LoVo (cell line): ENCODE results near the gene NEDD4L.
"Not testable (repeated sequence)": the region's sequence is repeated elsewhere in the genome, so short reads cannot be mapped to it uniquely, and the experiment has no call there.

Experiments
- DNase-seq: peaks from one replicate; pipeline ENCODE4 v3.0.0-alpha.2; 2016; ENCODE audit warnings: low spot score

The NEDD4L gene

DNA sequence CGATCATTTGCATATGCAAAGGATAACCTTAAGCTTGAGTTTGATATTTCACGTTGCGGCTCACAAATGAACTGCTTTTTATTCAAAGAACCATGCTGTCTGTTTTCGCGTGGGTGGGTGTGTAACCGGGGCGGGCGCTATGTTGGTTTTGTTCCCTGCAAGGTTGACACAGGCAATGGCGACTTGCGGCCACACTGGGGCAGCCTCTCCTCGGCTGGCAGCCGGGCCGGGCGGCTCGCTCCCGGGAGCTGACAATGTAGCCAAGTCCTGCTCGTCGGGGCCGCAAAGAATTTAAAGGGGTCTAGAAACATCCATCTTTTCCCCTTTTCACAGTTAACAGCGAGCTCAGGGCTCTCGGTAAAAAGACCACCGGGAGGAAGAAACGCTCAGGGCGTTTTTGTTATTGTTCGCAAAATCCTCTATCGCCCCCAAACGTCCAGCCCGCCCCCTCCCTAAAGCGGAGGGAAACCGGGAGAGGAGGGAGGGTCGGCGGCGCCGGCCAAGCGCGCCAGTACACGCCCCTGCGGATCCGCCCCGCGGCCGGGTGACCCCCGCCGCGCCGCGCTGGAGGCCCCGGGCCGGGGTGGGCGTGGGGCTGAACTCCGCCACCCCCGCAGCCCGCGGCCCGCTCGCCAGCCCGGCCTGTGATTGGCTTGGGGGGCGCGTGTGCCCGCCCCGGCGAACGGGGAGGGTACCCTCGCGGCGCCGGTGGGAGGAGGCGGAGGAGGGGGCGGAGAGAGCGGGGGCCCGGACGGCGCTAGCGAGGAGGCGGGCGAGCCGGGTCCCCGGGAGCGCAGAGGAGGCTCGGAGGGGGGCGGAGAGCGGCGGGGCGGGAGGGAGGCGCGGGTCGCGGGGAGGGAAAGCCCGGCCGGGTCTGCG, at the start of gene NEDD4L:
NEDD4L (plus strand) TSS at position 736 of the 879 bp plus-strand sequence. CDS start 435 bp downstream, outside the sequence.
- DNase-seq = peak; percentile 88

DNA sequence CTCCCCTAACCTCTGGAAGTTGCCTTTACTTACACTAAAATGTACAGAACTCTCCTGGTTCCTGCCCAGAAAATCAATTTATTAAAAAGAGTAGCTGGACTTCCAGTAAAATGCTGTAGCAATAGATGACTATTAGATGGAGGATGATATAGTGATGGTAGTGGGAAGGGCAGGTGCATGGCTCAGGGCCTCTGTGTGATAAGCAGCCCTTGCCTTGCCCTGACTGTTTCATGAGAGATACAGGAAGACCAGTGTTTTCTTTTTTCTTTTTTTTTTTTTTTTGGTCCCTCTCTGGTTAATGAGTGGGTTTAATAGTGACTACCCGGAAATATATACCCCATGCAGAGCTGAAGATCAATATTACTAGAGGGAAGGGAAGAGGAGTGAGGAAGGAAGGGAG, 48.7 kb upstream of the NEDD4L start:
- DNase-seq = no peak

DNA sequence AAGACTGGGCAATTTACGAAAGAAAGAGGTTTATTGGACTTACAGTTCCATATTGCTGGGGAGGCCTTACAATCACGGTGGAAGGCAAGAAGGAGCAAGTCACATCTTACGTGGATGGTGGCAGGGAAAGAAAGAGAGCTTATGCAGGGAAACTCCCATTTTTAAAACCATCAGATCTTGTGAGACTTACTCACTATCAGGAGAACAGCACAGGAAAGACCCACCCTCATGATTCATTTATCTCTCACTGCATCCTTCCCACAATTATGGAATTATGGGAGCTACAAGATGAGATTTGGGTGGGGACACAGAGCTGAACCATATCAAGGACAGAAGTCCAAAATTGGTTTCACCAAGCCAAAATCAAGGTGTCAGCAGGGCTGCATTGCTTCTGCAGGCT, 47.1 kb upstream of the NEDD4L start:
- DNase-seq = not testable (repeated sequence)

DNA sequence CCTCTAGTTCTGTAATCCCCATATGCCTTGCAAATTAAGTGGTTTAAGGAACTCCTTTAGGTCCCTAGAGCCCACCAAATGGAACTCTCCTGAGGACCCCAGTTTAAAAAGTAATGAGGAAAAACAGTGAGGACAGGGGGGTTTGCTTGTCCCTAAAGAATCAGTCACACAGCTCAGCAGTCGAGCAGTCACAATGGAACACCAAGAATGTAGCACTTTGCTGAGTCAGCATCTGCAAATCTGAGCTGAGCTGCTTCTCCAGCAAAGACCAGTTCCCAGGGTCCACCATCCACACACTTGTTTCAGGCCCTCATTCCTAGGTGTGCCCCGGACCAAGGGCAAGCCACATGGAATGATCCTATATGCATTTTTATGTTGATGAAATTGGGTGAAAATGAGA, 46.2 kb upstream of the NEDD4L start:
- DNase-seq = no peak

DNA sequence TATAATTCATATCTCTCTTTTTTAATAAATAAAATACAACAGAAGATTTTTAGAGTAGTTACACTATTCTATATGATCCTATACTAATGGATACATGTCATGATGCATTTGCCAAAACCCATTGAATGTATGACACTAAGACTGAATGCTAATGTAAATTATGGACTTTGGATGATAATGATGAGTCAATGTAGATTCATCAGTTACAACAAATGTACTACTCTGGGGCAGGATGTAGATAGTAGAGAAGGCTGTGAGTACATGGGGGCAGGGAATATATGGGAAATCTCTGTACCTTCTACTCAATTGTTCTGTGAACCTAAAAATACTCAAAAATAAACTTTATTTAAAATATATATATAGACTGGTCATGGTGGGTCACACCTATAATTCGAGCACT, 45.6 kb upstream of the NEDD4L start:
- no peak for DNase-seq

DNA sequence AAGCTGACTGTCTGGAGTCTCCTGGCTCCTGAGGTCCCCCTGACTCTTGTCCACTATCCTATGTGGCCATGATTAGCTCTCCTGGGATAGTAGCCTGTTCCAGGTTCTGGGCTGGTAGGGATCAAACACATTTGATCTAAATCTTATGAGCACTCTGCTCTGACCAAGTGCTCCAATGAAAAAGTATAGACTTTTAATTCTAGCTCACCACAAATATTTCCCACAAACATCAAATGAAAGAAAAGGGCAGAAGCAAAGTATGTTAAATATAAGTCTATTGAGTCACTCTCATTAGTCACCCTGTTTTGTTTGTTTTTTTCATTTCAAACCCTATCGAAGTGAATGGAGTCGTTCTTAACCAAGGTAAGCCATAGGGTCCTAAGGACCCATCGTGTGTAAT, 39.7 kb upstream of the NEDD4L start:
- DNase-seq = peak; percentile 54

DNA sequence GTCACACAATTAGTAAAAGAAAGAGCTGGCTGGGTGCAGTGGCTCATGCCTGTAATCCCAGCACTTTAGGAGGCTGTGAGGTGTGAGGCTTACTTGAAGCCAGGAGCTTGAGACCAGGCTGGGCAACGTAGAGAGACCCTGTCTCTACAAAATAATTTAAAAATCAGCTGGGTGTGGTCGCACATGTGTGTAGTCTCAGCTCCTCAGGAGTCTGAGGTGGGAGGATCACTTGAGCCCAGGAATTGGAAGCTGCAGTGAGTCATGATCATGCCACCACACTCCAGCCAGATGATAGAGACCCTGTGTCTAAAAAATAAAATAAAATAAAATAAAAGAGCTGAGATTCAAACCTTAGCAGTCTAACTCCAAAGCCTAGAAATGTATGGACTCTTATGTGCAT, 39.0 kb upstream of the NEDD4L start:
- no peak for DNase-seq

DNA sequence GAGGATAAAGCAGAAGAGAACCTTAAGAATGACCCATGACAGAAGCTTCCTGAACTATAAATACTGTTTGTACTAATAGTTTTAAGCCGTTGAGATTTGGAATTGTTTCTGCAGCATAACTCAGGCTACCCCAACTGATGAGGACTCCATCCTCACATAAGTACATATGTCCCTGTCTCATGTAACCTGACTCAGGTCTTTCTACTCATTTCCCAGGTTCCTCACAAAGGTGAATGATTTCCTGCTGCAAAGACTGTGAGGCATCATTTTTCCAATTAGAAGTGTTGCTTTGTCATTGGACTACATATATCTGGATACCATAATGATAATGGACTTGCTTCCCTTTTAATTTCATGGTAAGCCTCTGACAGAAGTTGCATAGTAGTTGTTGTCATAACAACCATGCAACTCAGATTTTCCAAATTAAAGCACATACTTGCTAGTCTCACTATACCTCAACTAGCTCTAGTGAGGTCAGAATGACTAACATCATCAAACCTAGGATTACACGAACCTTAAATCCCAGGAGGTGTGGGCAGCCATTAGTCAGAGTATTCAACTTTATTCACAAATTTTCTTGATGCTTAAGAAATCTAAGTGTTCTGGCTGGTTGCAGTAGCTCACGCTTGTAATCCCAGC, 38.0 kb upstream of the NEDD4L start:
- DNase-seq = no peak

DNA sequence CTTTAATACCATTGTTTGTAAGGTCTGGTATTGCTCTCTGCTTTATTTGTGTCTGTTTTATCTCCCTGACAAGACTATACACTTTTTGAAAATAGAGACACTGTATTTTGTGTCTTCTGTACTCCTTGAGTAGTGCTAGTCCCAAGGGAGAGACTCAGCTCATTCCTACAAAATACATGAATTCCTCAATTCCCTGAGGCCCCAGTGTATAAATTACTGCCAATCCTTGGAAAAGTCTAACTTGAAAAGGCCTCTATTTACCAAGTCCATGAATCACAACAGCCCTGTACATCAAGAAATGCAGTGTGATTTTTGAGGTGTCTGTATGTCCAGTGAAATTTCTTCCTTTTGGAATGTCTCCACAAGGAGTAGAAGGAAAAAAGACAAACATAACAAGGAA, 34.9 kb upstream of the NEDD4L start:
- DNase-seq = no peak

DNA sequence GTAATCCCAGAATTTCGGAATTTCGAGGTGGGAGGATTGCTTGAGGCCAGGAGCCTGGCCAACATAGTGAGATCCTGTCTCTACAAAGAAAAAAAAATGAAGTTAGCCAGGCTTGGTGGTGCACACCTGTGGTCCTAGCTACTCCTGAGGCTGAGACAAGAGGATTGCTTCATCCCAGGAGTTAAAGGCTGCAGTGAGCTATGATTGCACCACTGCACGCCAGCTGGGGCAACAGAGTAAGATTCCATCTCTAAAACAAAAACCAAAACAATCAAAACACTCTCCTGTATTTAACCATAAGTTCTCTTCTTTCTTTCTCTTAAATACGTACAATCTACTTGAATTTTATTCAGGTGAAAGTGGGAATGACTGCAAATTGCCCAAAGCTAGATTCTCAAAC, 33.8 kb upstream of the NEDD4L start:
- DNase-seq = no peak

DNA sequence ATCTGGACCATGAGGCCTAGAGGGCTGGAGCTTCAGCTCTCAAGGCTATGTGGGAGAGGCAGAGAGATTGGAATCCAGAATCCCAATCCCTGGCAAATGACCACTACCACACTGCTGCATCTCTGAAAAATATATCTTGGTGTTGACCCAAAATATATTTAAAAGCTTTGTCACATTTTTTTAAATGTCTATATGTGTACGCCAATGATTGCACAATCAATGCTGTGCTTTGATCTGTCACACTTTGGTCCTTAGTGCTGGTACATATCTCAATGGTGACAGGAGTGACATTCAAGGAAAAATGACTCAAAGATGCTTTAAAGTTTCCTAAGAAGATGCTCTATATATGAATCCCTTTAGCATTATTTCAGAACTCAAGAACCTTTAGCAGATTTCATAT, 31.7 kb upstream of the NEDD4L start:
- DNase-seq = no peak

DNA sequence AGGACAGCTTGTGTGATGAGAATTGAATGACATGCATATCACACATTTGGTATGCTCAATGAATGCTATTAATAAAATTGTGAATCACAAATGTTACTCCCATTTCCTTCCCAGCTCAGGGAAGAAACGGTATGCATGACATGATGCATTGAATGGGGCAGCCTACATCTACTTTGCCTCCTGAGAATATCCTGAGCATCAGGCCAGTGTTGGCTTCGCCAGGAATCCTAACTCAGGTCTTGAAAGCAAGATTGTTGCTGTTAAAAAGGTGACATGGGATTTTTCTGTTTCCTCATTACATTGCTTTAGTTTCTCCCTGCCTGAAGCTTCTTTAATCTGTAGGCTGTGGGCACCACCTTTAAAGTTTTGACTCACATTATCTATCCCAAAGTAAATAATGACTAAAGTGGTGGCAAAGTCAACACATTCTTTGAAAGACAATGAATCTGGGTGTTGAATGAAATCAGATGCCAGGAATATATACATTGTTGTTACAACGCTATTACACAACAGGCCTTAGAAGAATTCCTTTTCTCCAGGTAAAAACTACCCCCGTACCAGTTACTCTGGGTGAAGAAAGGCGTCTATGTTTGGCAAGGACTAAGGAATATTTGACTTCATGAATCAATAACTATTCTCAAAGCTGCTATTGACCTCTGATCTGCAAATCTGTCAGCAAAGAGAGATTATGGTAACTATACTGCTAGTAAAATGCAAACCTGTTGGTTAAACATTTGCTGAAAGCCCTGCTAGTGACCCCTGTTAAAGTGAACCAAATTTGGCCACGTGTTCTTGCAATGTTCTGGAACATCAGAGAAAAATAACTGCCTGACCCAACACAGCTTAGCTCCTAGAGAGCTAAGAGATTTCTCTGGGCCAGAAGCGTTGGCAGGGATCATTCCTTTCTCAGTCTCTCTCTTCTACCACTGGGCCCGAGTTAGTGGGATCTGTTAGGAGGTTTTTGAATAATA, 30.5 kb upstream of the NEDD4L start:
- DNase-seq = peak; percentile 73

DNA sequence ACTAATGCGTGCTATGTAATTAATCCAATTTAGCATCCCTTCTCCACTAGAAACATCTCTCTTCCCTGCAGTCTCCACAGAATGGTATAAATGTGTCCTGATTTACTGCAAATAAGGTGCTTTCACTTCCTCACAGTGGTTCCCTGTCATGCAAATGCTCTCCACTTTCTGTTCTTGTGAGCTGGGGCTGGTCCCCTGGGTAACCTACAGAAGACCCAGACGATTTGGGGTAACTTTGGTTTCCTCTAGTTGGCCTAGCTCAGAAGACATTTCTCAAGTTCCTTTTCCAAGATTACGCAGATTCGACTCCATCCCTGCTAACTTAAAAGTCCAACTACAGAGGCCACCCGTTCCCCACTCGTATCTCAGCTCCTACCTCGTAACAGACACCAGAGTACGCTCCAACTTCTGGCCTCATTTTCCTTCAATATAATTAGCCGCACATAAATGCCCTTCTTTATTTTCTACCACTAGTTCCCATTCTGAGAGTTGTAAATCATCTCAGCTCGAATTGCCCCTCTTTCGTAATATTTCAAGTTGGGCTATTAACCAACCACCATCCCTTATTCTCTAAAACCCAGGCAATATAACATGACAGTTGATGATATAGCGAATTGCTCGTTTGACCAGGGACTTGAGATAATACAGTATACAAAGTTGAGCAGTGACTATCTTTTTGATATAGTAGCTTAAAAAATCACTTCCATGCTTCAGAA, 28.8 kb upstream of the NEDD4L start:
- DNase-seq = no peak

DNA sequence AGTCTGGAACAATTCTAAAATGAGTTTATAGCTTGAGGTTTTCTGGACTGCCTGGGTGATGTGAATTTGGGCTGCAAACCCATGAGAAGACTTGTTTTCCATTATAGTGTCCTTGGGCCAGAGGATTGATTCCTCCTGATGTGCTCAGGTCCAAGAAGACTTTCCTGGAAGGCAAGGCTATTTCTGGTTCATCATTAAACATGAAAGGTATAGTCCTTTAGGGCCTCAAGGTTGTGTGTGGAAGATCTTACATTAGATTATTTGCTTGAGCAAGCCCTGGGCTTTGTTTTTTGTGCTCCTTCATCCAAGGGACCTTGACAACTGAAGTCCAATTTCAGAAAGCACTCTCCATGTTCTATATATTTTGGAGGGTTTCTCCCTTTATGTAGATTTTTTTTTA, 26.8 kb upstream of the NEDD4L start:
- DNase-seq = no peak

DNA sequence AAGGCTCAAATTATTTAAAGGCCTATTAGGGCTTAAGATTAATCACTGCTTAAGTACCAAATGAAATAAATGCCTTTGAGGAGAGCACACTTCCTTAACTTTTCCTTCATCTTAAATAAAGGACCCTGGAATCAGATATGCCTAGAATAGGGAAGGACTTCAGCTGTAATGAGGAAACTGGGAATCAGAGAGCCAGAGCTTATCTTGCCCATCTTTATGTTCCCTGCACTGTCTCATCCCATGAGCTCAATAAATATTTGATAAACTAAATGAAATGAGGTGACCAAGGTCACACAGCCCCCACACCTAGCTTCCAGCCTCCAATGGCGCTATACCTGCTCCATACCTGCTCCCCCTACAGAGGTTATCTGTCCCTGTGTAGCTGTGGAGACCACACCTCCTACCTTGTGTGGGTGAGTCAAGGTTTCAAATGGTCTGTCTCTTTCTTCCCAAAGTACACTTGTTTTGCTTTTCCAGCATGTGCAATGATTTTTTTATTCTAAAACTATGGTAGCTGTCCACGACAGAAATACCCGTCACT, 23.4 kb upstream of the NEDD4L start:
- DNase-seq = no peak

DNA sequence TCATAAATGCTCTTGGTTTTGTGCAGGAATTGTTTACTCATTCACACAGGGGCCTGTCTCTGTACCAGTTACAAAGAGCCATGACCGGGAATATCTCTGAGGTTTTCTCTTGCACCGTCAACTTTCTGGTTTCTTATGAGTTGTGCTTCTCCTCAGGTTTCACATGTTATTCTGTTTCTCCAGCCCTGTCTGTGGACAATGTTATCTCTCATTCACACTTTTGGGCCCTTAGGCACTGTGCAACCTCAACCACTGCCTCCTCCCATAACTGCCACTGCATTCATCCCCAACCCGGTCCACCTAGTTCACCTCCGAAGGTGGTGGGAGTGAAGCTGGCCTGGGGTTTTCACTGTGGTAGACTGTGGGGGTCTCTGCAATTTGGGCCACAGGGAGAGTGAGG, 22.5 kb upstream of the NEDD4L start:
- no peak for DNase-seq

DNA sequence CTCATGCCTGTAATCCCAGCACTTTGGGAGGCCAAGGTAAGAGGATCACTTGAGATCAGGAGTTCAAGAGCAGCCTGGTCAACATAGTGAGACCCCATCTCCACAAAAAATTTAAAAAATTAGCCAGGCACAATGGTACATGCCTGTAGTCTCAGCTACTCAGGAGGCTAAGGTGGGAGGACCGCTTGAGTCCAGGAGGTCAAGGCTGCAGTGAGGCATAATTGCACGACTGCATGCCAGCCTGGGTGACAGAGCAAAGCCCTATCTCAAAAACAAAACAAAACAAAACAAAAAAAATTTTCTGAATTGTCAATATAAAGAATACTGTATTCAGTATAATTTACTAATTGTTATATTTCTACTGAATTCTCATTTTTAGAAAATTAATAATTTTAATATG, 20.9 kb upstream of the NEDD4L start:
- no peak for DNase-seq

DNA sequence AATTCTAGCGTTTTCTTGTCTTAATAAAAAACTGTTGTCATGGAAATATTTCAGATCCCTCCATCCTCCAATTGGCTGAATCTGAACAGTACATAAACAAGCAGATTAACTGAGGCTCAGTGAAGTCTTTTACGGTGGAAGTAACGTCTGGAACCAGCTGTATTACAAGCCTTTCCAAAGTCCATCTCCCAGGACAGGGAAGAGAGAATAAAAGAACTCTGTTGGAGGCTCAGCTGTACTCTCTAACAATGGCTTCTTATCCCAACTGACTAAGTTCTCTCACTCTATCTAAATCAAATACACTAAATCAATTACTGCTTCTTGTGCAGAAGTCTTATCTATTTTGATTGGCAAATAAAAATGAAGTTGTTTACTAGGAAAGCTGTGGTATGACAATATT, 19.9 kb upstream of the NEDD4L start:
- no peak for DNase-seq

DNA sequence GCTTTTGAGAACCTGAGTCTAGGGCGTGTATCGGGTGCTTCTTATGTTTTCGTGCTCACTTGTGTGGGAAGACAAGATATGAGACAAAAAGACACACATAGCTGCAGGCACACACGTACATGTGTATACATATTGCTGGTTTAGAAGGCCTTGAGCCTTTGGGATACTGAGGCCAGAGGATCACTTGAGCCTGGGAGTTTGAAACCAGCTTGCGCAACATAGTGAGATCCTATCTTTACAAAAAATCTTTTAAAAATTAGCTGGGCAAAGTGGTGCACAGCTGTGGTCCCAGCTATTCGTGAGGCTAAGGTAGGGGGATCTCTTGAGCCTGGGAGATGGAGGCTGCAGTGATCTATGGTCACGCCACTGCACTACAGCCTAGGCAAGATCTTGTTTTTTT, 18.8 kb upstream of the NEDD4L start:
- no peak for DNase-seq

DNA sequence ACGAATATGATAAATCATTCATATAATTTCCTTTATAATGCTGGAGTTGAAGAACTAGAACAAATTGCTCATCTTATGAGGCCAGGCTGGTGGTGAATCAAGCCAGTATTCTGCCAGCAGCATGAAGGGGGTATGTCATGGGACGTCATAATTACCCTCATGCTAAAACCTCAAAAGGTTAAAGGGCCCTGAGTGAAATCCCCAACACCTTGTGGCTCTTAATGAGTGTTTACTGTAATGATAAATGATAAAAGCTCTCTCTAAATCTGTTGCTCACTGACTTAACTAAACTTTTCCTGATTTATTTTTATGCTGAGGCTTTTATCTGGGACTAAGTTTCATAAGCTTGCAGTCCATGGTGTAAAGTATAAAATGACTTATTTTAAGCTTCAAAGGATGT, 18.3 kb upstream of the NEDD4L start:
- DNase-seq = no peak

DNA sequence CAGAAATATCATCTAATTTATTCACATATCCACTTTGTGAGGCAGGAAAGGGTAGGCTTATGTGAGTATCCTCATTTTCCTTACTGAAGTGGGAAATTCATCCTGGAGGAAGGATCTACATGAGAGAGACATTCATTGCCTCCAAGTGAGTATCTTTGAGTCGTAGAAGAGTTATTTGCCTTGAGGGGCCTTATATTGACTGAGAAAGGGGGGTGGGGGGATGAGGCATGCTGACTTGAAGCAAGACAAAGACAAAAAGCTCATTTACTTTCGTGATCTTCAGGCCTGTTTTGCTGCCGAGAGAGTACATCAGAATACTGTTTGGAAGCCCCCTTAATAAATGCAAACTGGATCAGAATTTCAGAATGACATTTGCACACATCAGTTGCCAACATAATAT, 17.6 kb upstream of the NEDD4L start:
- no peak for DNase-seq

DNA sequence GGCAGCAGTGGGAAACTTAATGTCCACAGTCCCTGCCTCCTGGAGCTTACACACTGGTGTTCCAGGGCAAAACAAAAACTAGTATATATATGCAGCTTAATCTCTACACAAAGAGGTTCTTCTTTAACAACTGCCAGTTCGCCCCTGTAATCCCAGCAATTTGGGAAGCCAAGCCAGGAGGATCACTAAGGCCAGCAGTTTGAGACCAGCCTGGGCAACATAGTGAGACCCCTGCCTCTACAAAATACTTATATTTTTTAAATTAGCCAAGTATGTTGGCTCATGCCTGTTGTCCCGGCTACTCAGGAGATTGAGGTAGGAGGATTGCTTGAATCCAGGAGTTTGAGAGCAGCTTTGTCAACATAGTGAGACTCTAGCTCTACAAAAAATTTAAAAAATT, 17.2 kb upstream of the NEDD4L start:
- DNase-seq = no peak
